ENCODE data around the gene RASSF3.

RASSF3 gene

DNA sequence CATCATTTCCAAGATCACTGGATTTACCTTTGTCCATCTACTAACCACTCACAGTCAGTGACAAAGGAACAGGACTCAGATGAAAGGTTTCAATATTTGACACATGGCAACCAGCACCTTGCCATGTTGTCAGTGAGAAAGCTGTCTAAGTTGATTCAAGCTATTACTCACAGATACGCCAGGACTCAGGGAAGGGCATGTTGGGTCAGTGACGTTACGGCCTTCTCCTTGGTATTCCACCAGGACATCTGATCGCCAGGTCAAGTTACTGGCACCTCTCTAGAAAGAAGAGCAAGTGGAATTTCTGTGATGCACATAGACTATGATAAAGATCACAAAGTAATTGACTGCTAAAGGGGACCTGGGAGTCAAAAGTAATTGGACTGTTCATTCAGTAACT, 112.5 kb downstream of the RASSF3 start:
- no peak for DNase-seq (ENCODE audit: low read depth in 2 of 2, low spot score in 1 of 2)

DNA sequence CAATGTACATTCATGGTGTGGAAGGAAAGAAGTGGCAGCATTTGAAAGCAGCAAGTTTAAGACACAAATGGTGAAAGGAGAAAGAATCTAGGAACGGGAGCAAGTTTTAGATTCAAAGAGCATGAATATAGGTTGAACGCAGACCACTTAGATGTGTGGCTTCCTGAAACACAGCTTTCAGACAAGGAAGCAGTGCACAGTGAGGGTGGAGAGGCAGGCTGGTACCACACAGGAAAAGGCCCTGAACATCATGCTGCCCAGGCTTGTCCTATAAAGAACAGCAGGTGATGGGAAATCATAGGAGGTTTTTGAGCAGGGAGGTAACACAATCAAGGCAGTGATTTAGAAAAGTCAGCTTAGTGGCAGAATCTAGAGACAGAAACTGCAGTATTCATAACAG, 113.3 kb downstream of the RASSF3 start:
- no peak for DNase-seq (ENCODE audit: low read depth in 2 of 2, low spot score in 1 of 2)

DNA sequence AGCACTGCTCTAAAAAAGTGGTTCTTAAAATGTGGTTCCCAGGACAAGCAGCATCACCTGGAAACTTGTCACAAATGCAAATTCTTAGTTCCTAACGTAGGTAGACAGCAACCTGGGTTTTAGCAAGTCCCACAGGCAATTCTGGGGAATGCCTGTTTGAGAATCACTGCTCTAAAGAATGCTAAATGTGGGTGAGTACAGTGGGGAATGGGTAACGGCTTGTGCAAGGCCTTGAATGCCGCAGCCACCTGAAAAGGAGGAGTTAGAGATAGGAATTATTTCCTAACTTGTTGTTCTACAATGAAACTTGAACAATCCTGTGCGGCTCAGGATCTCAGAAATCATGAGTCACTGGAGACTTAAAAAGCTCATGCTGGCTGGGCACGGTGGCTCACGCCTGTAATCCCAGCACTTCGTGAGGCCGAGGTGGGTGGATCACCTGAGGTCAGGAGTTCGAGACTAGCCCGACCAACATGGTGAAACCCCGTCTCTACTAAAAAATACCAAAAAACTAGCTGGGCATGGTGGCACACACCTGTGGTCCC, 114.0 kb downstream of the RASSF3 start:
- DNase-seq (ENCODE audit: low read depth in 2 of 2, low spot score in 1 of 2), result no peak

DNA sequence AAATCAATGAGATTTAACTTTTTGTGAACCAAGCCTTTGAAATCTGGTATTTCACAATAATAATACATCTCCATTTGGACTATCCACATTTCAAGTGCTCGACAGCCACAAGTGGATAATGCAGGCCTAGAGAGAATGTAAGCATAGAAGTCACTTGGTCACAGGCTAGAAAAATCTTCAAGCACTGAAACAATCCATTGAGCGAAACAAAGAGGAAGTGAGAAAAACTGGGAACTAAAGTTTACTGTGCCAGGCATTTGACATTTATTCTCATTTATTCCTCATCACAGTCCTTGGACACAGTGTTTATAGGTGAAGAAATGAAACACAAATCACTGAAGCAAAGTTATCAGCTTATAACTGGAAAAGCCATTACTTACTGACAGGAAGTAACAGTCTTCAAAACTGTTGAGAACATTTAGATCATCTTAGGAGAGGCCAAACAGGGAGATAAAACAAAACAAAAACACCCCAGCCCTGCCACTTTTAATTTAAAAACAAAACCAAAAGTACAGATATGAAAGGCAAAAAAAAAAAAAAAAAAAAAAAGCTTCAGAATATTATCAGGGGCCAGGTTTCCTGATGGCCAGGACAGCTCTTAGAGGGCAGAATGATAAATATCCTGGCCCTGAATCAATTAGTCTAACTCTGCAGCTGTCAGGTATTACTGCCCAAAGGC, 119.8 kb downstream of the RASSF3 start:
- DNase-seq (ENCODE audit: low read depth in 2 of 2, low spot score in 1 of 2), result no peak

DNA sequence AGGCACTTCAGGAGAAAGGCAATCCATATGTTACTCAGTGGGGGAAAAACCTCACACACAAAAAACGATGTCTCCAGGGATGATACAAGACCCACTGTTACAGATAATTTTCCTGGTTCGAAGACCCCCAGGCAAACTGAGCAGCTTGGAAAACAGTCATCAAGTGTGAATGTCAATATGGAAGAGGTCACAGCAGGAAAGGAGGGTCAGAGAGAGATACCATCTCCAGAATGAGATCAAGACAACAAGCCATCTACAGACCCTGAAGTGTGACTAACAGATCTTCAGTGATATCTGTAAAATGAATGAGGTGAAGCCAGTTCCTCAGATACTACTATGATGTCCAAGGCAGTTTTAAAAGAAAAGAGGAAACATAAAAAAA, 120.3 kb downstream of the RASSF3 start:
- no peak for DNase-seq (ENCODE audit: low read depth in 2 of 2, low spot score in 1 of 2)

DNA sequence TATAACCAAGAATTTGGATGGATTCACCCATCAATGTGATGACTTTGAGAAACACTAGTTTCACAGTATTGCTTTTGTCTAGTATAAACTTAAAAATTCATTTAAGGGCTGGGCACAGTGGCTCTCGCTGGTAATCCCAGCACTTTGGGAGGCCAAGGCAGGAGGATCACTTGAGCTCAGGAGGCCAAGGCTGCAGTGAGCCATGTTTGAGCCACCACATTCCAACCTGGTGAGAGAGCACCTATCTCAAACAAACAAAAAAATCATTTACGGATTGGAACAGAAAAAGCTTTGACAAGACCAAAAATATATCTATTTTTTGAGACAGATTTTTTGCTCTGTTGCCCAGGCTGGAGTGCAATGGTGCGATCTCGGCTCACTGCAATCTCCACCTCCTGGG, 121.4 kb downstream of the RASSF3 start:
- DNase-seq (ENCODE audit: low read depth in 2 of 2, low spot score in 1 of 2), result no peak

DNA sequence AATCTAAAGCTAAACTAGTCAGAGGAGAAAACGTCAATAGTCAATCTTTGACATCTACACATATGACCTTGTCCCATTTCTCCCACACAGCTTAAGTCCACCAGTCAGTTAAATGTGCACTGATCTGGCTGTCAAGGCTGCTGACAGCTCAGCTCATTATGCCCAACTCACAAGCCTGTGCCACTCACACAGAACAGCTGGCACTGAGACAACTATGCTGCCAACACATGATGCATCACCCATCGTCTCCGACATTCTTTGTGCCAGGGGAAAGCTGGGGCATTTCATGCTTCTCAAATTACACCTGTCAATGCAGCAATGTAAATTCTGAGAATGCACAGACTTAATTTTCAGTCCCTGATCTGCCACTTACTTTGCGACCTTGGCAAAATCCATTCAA, 123.6 kb downstream of the RASSF3 start:
- no peak for DNase-seq (ENCODE audit: low read depth in 2 of 2, low spot score in 1 of 2)

DNA sequence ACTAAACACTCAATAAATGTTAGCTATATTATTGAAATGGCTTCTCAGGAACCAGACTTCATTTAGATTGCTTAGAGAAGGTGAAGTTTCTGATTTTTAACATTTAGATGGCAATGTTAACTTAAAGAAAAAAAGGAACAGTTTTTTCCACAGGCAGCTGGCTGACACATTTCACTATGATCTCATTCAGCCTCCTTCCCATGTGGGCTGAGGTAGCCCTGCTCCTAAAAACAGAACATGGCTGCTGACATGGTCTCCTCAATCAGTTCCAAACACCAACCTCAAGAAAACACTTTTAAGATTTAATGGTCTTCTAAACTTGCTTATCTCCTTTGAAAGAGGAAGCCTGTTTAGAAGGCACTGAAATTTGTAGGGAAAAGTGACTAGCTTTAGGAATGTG, 125.1 kb downstream of the RASSF3 start:
- DNase-seq (ENCODE audit: low read depth in 2 of 2, low spot score in 1 of 2), result no peak

DNA sequence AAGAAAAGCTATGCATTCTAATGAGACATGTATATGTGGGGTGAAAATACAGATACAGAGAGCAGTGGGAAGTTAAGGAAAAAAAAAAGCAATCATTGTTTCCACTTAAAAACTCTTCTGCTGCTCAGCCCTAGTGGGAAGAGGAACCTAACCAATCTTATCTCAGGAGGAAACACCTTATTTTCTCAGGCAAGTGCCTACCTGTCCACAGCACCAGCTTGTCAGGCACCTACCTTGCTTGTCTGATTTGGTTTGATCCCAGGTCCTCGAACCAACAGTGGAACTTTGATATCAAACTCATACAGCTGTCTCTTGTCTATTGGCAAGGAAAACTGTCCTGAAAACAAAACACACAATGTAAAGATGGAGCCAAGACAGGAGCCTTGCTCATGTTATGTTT, 126.5 kb downstream of the RASSF3 start:
- DNase-seq (ENCODE audit: low read depth in 2 of 2, low spot score in 1 of 2), result no peak

DNA sequence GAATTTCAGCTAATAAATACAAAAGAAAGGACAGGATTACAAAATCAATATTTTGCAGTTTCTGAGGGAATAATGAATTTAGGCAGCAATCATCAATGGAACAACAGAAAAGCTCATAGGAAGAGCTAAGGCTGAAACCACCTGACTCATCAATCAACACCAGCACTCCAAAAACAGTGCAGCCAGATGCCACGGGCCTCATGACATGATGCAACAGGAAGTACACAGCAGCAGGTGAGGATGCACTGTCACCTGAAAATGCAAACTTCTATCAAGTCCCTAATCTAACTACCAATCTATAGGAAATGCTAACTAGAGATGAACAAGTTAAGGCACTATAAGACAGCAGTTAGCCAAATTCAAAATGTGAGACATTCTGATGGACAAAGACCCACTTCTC, 127.2 kb downstream of the RASSF3 start:
- DNase-seq (ENCODE audit: low read depth in 2 of 2, low spot score in 1 of 2), result no peak

DNA sequence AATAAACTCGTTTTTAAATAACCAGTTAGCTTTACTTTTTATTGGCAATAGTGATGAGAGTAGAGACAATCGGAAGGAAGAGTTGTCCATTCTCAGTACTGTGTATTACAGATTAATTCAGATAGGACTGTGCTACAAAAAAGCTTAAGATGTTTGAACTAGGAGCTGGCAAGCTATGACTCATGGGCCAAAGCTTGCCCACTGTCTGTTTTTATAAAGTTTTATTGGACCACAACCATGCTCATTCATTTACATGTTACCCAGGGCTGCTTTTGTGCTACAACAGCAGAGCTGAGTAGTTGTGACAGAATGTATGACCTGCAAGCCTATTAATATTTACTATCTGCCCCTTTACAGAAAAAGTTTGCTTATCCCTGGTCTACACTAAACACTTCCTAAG, 129.5 kb downstream of the RASSF3 start:
- no peak for DNase-seq (ENCODE audit: low read depth in 2 of 2, low spot score in 1 of 2)

DNA sequence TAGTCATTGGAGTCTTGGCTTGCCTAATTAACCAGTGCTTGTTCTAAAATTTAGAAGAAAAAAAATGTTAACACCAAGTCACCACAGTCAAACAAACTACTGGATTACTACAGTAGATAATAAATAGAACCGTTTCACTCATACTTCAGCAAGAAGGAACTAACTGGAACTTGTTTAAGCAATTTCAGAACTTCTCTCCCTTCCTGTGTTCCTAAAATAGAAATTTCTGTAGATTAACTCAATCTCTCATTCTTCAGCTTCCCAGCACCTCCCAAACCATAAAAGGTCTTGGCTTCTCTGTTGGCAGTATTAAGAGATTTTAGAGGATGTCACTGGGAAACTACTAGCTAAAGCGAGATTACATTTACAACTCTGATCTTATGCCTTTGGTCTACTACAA, 130.4 kb downstream of the RASSF3 start:
- DNase-seq (ENCODE audit: low read depth in 2 of 2, low spot score in 1 of 2), result no peak

DNA sequence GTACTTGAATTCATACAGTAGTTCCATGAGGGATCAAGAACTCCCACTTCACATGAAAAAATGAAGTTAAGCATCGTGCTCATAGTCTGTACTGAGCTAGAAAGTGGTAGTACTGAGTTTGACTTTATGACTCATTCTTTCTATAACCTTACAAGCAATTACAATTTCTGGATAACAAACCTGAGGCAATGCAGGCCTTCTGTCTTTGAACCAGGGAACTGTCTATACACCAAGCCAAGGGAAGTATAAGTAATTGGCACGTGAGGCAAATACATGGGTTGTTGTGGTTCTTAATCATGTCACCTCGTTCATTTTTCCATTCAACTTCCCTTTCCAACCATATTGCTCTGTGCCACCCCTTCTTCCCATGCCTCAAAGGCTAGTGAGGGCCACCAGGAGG, 132.1 kb downstream of the RASSF3 start:
- no peak for DNase-seq (ENCODE audit: low read depth in 2 of 2, low spot score in 1 of 2)

DNA sequence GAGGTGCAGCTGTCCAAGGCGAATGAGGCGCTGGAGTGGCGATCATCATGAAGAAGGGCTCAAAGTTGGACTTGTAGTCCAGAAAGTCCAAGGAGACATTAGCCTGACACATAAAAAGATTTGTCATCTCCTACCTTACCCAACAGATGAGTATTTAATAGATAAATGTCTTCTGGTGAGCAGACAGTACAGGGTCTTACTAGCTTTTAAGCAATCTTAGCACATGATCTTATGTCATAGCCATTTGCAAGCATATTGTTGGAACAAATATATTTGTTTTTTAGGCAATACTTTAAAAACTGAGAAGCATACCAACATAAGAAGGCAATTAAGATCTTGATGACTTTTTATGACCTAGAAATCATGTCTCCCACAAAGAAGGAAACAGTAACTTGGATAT, 132.9 kb downstream of the RASSF3 start:
- DNase-seq (ENCODE audit: low read depth in 2 of 2, low spot score in 1 of 2), result no peak

DNA sequence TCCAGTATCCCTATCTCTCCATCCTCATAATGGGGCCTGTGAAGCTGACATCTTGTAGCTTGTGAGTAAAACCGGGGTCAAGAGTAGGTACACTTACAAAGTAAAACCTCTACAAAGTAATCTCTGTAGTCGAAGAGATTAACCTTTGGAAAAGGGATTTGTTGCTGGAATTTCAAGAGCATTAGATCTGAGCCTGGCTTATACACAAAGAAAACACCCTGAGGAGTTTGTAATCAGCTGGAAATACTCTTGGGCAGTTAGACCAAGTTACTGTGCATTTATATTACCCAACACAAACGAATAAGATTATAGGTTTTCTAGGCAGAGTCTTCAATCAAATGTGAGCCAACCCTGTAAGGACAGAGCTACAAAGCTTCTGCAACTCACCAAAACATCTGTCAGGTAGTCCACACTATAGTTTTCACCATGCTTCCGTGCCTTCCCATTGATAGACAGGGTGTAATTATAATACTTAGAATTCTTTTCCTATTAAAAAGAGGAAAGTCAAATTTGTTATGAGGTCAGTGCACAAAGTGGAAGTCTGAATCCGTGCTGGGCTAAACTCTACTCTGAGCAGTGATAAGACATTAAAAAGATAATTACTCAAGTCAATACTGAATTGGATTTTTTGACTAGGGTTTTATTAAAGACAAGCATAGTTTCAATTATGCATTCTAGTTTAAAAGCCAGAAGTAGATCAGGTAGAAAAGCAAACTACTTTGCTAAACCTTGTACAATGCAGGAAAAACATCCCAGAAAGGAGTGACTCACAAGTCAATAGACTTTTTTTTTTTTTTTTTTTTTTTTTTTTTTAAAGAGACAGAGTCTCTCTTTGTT, 134.3 kb downstream of the RASSF3 start:
- no peak for DNase-seq (ENCODE audit: low read depth in 2 of 2, low spot score in 1 of 2)

DNA sequence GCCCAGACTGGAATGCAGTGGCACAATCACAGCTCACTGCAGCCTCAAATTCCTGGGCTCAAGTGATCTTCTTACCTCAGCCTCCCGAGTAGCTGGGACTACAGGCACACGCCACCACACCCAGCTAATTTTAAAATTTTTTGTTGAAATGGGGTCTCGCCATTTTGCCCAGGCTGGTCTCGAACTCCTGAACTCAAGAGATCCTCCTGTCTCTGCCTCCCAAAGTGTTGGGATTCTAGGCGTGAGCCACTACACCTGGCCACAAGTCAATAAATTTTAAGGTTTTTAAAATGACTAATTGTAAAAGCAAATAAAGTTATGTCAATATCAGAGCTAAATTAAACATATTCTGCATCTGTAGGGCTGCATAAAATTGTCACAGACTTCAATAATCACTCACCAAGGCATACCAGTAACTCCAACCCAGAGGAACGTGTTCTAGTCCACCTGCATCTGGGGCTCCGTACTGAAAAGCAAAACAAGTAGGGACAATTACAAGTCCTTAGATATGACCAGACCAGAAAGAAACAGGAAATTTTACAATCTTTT, 135.0 kb downstream of the RASSF3 start:
- no peak for DNase-seq (ENCODE audit: low read depth in 2 of 2, low spot score in 1 of 2)

DNA sequence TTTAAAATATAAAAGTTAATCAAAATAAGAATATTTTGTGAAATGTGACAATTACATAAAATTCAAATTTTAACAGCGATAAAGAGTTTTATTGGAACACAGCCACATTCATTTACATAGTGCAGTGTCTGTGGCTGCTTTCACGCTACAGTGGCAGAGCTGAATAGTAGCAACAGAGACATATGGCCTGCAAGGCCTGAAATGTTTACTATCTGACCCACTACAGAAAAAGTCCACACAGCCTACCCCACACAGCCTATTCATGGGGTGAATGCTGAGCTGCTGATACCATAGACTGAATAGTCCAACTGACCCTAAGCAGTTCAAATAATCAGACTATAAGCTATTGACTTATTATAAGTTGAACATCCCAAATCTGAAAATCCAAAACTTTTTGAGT, 135.7 kb downstream of the RASSF3 start:
- no peak for DNase-seq (ENCODE audit: low read depth in 2 of 2, low spot score in 1 of 2)

DNA sequence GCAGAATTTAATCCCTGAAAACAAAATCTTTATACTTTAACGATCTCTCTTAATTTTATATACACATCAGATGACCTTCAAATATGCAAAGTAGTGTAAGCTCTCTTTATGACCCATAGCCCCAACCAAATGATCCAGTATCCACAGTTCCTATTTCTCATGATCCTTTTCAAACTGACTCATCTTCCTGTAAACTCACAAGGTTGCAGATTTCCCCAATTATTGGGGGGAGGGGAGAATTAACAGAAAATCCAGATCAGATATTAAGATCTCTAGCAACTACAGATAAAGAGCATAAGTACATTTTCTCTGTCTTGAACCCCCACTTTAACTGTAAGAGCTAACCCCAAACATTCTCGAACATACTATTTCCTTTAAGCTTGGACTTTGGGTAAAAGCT, 136.4 kb downstream of the RASSF3 start:
- no peak for DNase-seq (ENCODE audit: low read depth in 2 of 2, low spot score in 1 of 2)

Measured in stimulated activated CD8-positive, alpha-beta memory T cell treated with anti-CD3 and anti-CD28 coated beads, Interleukin-4, amount 100 ng/mL, for 1 hour (primary cell).